HL-60/S4 treated with retinoic acid at 250 ng/mL for 4 days and 3 days (cell line): ENCODE measurements around the gene EXOC6B.

Experiments used
- in situ Hi-C: fragments of 300-500 bp; cut with MboI; formaldehyde crosslinking; loops from 2 replicates; pipeline ENCODE4 v1.7.0; 2022; ENCODE audit warnings: low sequenced_read_pairs

The EXOC6B gene

DNA sequence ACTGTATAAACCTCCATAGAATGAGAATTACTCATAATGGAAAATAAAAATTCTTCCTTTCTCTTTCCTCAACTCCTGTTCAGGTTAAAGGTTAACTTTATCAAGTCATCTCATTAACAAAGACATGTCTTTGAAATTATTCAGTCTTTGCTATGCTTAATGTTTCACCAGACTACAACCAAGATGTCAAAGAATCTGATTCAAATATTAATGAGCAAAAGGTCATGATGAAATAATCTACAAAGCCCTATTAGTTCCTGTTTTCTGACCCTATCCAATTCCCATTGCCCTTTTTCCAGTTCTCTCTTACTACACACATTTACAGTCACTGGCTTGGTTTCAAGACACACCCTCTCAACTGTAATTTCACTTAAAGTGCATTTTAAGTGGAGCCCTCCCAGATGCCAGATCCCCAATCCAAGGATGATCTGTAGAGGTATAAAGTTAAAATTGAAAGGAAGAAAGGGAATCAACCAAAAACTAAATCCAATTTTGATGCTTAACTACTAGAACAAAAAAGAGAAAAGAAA, 431.2 kb downstream of the EXOC6B start:
- in situ Hi-C loops, result no loop called here

DNA sequence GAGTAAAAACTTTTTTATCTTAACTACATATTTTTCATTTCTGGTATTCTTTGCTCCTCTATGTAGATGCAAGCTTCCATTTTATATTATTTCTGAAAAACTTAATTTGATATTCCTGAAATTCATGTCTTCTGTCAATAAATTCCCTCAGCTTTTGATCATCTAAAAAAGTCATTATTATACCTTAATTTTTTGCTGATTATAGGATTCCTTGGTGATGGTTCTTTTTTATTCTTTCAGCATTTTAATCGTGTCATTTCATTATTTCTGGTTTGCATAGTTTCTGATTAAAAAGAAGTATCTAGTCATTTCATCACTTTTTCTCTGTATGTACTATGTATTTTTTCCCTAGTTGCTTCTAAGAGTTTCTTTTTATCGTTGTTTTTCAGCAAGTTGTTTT, 436.4 kb downstream of the EXOC6B start:
- in situ Hi-C loops, result no loop called here

DNA sequence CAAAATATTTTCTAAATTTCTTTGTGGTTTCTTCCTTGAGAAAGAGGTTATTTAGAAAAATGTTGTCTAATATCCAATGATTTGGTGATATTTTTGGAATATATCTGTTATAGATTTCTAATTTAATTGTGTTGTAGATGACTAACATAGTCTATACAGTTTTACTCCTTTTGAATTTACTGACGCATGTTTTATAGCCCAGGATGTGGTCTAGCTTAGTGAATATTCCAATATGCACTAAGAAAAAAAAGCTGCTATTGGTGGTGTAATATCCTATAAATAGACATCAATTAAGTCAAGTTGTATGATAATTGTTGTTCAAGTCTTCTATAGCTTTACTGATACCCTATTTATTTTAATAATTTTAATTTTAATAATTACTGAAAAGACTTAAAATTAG, 437.6 kb downstream of the EXOC6B start:
- in situ Hi-C loops, result no loop called here

DNA sequence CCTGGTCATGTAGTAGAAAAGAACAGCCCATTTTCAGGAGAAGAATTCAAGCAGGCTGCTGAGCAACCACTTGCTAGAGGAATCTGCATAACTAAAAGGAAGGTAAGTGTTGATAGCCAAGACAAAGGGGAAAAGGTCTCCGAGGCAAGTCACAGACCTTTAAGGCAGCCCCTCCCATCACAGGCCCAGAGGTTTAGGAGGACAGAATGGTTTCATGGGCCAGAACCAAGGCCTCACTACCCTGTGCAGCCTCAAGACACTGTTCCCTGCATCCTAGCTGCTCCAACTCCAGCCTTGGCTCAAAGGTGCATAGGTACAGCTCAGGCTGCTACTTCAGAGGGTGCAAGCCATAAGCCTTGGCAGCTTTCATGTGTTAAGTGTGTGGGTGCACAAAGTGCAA, 439.5 kb downstream of the EXOC6B start:
- in situ Hi-C loops, result no loop called here

DNA sequence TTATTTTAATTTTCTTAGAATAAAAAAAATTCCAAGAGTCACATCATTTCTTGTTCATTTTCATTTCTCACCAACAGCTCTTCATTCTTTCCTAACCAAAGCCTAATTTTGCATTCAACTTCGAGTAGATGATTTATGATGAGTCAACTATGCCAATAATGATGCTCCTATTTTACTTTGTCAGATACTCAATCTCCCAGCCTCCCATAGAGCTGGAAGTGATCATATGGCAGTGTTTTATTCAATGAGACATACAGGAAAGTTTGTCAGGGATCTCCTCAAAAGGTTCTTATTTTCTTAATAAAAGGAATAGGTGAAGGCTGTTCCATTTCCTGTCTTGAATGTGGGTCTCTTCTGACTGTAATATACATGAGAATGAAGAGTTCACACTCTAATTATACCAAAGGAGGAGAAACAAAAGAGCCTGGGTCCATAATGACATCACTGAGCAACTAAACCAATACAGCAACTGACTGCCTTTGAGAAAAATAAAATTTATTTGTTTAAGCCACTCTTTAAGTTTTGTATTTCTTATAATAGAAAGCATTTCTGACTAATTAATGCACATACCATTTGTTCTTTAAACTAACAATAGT, 447.0 kb downstream of the EXOC6B start:
- in situ Hi-C loops, result no loop called here

DNA sequence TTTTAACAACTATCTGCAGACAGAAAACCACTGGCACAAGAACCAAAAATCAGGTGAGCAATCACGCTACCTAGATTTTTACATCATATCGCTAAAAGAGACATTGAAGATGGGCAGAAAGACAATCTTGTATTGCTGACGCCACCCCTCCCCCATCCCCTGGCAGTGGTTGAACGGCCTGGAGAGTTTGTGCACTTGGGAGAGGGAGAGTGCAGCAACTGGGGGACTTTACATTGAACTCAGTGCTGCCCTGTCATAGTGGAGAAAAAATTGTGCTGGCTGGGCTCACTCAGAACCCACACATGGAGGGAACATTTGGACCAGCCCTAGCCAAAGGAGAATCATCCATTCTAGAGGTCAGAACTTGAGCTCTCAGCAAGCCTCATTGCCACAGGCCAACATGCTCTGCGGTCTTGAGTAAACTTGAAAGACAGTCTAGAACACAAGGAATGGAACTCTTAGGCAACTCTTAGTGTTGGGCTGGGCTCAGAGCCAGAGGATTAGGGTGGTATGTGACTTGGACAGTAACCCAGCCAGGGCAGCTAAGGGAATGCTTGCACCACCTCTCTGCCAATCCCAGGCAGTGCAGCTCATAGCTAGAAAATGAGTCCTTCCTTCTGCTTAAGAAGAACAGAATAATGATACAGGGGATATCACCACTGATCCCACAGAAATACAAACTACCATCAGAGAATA, 458.2 kb downstream of the EXOC6B start:
- in situ Hi-C loops, result no loop called here

GRCh38 chr2:72363406-72363805, 462.4 kb downstream of the EXOC6B start:
- in situ Hi-C loops, result no loop called here

DNA sequence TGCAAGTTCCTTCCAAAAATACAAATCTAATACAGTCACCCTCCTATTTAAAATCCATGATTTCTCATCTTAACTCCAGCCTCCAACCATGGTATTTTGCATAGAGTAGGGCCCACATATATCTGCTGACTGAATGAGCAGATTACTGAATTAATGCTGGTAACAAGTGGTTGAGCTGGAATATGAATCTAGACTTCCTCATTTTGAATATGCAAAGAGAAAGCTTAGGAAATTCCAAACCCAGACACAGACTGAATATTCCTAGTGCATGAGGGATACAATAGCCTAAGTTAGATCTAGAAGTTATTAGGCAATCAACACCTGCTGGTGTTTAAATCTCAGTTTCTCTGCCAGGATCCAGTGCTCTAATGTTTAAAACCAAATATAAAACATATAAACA, 463.1 kb downstream of the EXOC6B start:
- in situ Hi-C loops, result no loop called here

GRCh38 chr2:72361521-72361920, 464.3 kb downstream of the EXOC6B start:
- in situ Hi-C loops, result no loop called here

DNA sequence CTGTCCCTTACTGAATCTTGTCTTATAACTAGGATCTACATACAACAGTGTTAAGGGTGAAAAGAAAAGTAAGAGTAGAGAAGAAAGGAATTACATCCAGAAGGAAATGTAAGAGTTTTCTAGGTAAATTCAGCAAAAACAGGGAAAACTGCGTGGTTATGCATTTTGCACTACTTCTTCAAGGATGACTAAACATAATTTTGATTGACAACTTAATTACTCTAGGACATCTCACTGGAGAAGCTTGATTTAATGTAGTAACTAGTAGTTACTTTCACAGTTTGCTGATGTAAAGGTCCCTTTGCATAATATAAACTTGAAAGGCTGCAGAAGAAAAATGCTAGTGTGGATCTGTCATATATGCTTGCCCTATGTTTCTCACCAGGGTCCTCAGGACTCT, 464.8 kb downstream of the EXOC6B start:
- in situ Hi-C loops, result no loop called here

DNA sequence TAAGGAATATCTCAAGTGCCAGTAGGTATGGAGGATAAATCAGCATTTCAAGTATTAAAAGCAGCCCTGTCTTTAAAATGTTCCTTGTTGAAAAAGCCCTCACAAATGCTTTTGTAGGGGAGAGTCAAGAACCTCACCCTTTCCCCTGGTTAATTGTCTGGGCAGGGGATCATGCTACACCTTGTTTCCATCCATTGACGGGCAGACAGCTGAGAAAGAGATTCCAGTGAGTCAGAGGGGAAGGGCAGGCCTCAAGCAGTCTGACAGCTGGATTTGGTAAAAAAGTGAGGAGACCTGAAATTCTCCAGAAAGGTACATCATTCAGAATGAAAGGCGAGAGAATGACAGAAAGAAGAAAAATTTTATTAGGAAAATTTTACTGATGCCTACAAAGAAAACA, 475.0 kb downstream of the EXOC6B start:
- in situ Hi-C loops, result no loop called here

GRCh38 chr2:72349016-72349415, 476.8 kb downstream of the EXOC6B start:
- in situ Hi-C loops, result no loop called here

- in situ Hi-C loops, result no loop called here
Measured at GRCh38 chr2:72347081-72347480, 478.8 kb downstream of the EXOC6B start.

DNA sequence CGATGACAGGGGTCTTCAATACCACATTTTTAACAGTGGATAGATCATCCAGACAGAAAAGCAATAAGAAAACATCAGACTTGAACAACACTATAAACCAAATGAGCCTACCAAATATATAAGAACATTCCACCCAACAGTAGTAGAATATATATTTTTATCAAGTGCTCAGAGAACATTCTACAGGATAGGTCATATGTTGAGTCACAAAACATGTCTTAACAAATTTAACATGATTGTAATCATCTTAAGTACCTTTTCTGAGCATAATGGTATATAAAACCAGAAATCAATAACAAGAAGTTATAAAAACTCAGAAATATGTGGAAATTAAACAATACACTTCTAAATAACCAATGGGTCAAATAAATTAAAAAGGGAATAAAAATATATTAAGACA, 484.2 kb downstream of the EXOC6B start:
- in situ Hi-C loops, result no loop called here

DNA sequence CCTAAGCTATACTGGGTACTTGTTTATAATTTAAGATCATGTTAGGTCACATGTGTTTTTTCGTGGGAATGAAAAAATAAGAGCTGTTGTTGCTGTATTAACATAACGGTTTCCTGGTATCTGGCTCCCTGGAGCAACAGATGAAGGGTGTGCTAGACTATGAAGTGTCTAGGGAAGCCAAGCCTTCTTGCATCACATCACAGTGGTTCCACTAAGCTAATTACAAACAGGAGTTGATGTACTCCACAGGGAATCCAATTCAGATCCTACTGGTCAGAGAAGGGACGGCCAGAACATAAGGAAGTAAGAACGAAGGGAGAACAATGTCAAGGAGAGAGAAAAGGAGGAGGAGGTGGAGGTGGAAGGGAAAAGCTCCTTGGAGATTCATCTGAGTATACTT, 485.2 kb downstream of the EXOC6B start:
- in situ Hi-C loops, result no loop called here

DNA sequence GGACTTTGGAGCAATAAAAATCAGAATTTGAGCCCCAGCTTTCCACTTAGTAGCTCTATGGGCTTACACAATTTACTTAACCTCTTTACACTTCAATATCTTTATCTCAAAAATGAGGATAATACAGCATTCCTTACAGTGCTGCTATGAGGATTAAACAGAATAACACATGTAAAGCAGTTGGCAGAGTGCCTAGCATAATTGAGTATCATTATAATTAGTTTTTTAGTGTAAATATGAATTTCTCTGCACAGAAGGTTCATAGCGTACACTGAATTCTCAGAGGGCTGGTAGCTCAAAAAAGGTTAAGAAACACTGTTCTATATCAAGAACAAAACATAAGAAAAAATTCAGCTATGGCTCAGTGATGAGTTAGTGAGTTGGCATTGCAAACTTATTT, 487.8 kb downstream of the EXOC6B start:
- in situ Hi-C loops, result no loop called here

- in situ Hi-C loops, result no loop called here
Measured at GRCh38 chr2:72332720-72333119, 493.1 kb downstream of the EXOC6B start.

GRCh38 chr2:72330652-72331051, 495.2 kb downstream of the EXOC6B start:
- in situ Hi-C loops, result no loop called here

GRCh38 chr2:72326759-72327158, 499.1 kb downstream of the EXOC6B start:
- in situ Hi-C loops, result no loop called here

- in situ Hi-C loops, result no loop called here
Measured at GRCh38 chr2:72325592-72326422, 500.0 kb downstream of the EXOC6B start.

DNA sequence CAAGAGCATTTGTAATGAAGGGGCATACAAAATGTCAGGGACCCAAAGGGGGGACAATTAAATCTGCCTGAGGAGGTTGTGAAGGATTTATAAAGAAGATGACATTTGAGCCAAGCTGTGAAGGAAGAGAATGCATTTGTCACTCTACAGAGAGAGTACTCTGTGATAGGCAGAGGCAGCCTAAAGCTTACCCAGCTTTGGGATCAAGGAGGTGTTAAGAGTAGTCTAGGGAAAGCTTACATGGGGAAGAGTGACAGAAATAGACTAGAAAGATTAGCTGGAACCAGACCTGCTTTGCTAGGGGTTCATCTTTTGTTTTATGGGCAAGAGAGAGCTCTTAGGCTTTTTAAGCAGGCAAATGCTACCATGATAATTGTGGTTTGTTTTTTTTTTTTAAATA, 509.1 kb downstream of the EXOC6B start:
- in situ Hi-C loops, result no loop called here

DNA sequence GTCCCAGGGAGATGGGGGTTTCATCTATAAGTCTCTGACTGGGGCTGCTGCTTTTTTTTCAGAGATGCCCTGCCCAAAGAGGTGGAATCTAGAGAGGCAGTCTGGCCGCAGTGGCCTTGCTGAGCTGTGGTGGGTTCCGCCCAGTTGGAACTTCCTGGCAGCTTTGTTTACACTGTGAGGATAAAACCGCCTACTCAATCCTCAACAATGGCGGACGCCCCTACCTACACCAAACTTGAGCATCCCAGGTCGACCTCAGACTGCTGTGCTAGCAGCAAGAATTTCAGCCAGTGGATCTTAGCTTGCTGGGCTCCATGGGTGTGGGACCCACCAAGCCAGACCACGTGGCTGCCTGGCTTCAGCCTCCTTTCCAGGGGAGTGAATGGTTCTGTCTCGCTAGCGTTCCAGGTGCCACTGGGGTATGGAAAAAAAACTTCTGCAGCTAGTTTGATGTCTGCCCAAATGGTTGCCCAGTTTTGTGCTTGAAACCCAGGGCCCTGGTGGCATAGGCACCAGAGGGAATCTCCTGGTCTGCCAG, 525.6 kb downstream of the EXOC6B start:
- in situ Hi-C loops, result no loop called here
